MM.1S (cell line): ENCODE measurements around the gene MCU.

ENCODE experiments used
- DNase-seq: peaks from one replicate; pipeline ENCODE4 v3.0.0-alpha.2; 2015
- H2AFZ ChIP-seq: fragments of 300-600 bp; sonication (generic); 2 replicates; pipeline ENCODE4 v1.6.0; 2016; ENCODE audit warnings: antibody characterized with exemption, low read length
- H3F3A ChIP-seq: fragments of 300-600 bp; sonication (generic); 2 replicates; pipeline ENCODE4 v1.6.1; 2016; ENCODE audit warnings: mild to moderate bottlenecking, antibody characterized with exemption, low read length, moderate library complexity, mixed read lengths; ENCODE audit not compliant: insufficient read depth
- H3K27ac ChIP-seq: fragments of 300-600 bp; sonication (generic); 2 replicates; pipeline ENCODE4 v1.5.1; 2016; ENCODE audit warnings: mild to moderate bottlenecking, low read length
- H3K27me3 ChIP-seq: fragments of 300-600 bp; sonication (generic); replicated peaks from 2 replicates; pipeline ENCODE4 v1.6.0; 2016; ENCODE audit warnings: low read length; ENCODE audit not compliant: insufficient read depth
- H3K36me3 ChIP-seq: fragments of 300-600 bp; sonication (generic); replicated peaks from 2 replicates; pipeline ENCODE4 v1.6.1; 2016; ENCODE audit warnings: mild to moderate bottlenecking, low read length, mixed read lengths; ENCODE audit not compliant: insufficient read depth
- H3K4me1 ChIP-seq: fragments of 300-600 bp; sonication (generic); 2 replicates; pipeline ENCODE4 v1.6.1; 2016; ENCODE audit warnings: low read length, mixed read lengths
- H3K4me2 ChIP-seq: fragments of 300-600 bp; sonication (generic); 2 replicates; pipeline ENCODE4 v1.6.0; 2016; ENCODE audit warnings: low read depth, low read length
- H3K4me3 ChIP-seq: fragments of 300-600 bp; sonication (generic); 2 replicates; pipeline ENCODE4 v1.5.1; 2016; ENCODE audit warnings: low read length, mixed read lengths
- H3K79me2 ChIP-seq: fragments of 300-600 bp; sonication (generic); 2 replicates; pipeline ENCODE4 v1.6.1; 2016; ENCODE audit warnings: mixed run types, low read length, mixed read lengths
- H3K9ac ChIP-seq: fragments of 300-600 bp; sonication (generic); 2 replicates; pipeline ENCODE4 v1.6.1; 2016; ENCODE audit warnings: low read length, mixed read lengths
- H3K9me2 ChIP-seq: fragments of 300-600 bp; sonication (generic); replicated peaks from 2 replicates; pipeline ENCODE4 v1.6.1; 2016; ENCODE audit warnings: mild to moderate bottlenecking, low read length, mixed read lengths; ENCODE audit not compliant: insufficient read depth
- H3K9me3 ChIP-seq: fragments of 300-600 bp; sonication (generic); replicated peaks from 2 replicates; pipeline ENCODE4 v1.6.1; 2016; ENCODE audit warnings: mild to moderate bottlenecking, low read length, mixed read lengths; ENCODE audit not compliant: insufficient read depth
- H4K20me1 ChIP-seq: fragments of 300-600 bp; sonication (generic); 2 replicates; pipeline ENCODE4 v1.6.1; 2016; ENCODE audit warnings: mild to moderate bottlenecking, low read length, moderate library complexity, mixed read lengths; ENCODE audit not compliant: insufficient read depth
- CTCF ChIP-seq: fragments of 300-600 bp; sonication (generic); IDR thresholded peaks from 2 replicates; pipeline ENCODE4 v1.5.1; 2016; ENCODE audit warnings: antibody characterized with exemption, low read length, mixed read lengths
- EZH2 ChIP-seq: fragments of 300-600 bp; sonication (generic); optimal IDR thresholded peaks from 2 replicates; pipeline ENCODE3; 2017; ENCODE audit warnings: low read depth, mild to moderate bottlenecking, antibody characterized with exemption, low read length, mixed read lengths
- EZH2phosphoT487 ChIP-seq: fragments of 300-600 bp; sonication (generic); IDR thresholded peaks from 2 replicates; pipeline ENCODE4 v1.6.1; 2018; ENCODE audit warnings: antibody characterized with exemption, low read length

Gene MCU

DNA sequence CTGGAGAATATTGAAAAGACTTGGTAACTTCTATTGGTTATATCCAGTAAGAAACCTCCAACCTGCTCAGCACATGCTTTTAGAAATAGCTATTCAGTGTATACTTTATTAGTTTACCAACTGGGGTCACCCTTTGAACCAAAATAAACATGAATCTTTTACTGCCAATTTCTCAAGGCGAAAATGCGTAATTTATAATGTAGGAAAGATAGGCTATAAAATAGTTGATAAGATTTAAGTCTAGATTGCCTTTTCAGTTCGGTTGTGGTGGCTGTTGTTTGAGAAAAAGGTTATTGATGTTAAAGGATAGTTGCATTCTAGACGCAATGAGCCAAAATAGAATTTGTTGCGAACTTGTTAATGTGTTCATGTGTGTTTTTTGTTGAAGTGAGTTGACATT lies 119.0 kb downstream of the MCU start:
- Histone ChIP-seq H3K27me3 (no peaks in the 10 kb centered on the region), H3F3A (no peaks in the 10 kb centered on the region), H3K4me3 (no peak overlapping the region), H3K4me1 (no peaks in the 10 kb centered on the region), H3K9me2 (no peaks in the 10 kb centered on the region), H3K4me2 (no peak overlapping the region), H2AFZ (no peak overlapping the region), H3K9me3 (no peaks in the 10 kb centered on the region), H3K9ac (no peak overlapping the region), H3K27ac (no peak overlapping the region), H3K79me2 (no peaks in the 10 kb centered on the region), H3K36me3 (no peaks in the 10 kb centered on the region), H4K20me1 (no peaks in the 10 kb centered on the region)
- TF ChIP-seq EZH2 (no peak), CTCF (no peak), EZH2phosphoT487 (no peak)
- DNase-seq, result no peak

DNA sequence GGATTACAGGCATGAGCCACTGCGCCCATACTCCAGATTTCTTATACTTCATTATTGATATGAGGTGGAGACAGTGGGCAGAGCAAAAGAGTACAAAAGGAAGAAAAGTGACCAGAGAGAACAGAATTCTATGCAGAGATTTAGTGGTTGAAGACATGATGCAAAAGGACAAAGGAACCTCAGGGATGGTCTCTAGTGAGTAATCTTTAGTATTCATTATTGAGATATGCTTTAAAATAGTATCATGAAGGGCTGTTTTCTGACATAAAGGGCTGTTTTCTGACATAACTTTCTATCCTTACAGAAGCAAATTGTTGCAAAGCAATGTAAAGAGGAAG lies 120.4 kb downstream of the MCU start:
- no peaks in the 10 kb centered on the region for H3K9me3 ChIP-seq
- H4K20me1 ChIP-seq, result no peaks in the 10 kb centered on the region
- H3K4me2 ChIP-seq, result no peak overlapping the region
- H2AFZ ChIP-seq, result no peak overlapping the region
- H3K27me3 ChIP-seq, result no peaks in the 10 kb centered on the region
- no peaks in the 10 kb centered on the region for H3K36me3 ChIP-seq
- no peak for TF ChIP-seq CTCF
- no peak for TF ChIP-seq EZH2
- TF ChIP-seq EZH2phosphoT487, result no peak
- no peak for DNase-seq
- H3K79me2 ChIP-seq, result no peaks in the 10 kb centered on the region
- H3K9me2 ChIP-seq, result no peaks in the 10 kb centered on the region
- no peak overlapping the region for H3K9ac ChIP-seq
- H3K27ac ChIP-seq, result no peak overlapping the region
- no peak overlapping the region for H3K4me3 ChIP-seq
- no peaks in the 10 kb centered on the region for H3K4me1 ChIP-seq
- H3F3A ChIP-seq, result no peaks in the 10 kb centered on the region

- Histone ChIP-seq H3K4me1 (no peaks in the 10 kb centered on the region), H3K9me3 (no peaks in the 10 kb centered on the region), H3K4me2 (no peak overlapping the region), H3K27ac (no peak overlapping the region), H3K4me3 (no peak overlapping the region), H3K27me3 (no peaks in the 10 kb centered on the region), H3K9ac (no peak overlapping the region), H2AFZ (no peak overlapping the region), H3F3A (no peaks in the 10 kb centered on the region), H3K9me2 (no peaks in the 10 kb centered on the region), H4K20me1 (no peaks in the 10 kb centered on the region), H3K79me2 (no peaks in the 10 kb centered on the region), H3K36me3 (no peaks in the 10 kb centered on the region)
- DNase-seq, result no peak
- TF ChIP-seq EZH2phosphoT487, result no peak
- no peak for TF ChIP-seq CTCF
- no peak for TF ChIP-seq EZH2
These were observed 120.9 kb downstream of the MCU start for GRCh38 chr10:72812753-72813430.
